Peyer's patch (tissue), 4 donors: ENCODE data around the gene SELENOI.
"Not testable (repeated sequence)": the region's sequence is repeated elsewhere in the genome, so short reads cannot be mapped to it uniquely, and the experiment has no call there.

Experiments used
- CTCF ChIP-seq, 6 experiments: fragments of 450-650 bp in 4 of 6; fragments of 200-600 bp in 2 of 6; sonication (generic) in 1 of 6; IDR thresholded peaks; one replicate each; pipeline ENCODE4 v1.5.1; 2017 to 2019; ENCODE audit warnings: antibody characterized with exemption in 6 of 6, mild to moderate bottlenecking in 3 of 6, moderate library complexity in 1 of 6
- POLR2A ChIP-seq, 2 donors: fragments of 450-650 bp; IDR thresholded peaks; one replicate each; pipeline ENCODE4 v1.5.1; 2017; ENCODE audit warnings: antibody characterized with exemption in 2 of 2, mild to moderate bottlenecking in 2 of 2, moderate library complexity in 2 of 2

GRCh38 chr2:26369664-26370063 lies 23.7 kb downstream of the SELENOI start:
- TF ChIP-seq CTCF, POLR2A (IDR thresholded peaks at IDR 0.05): not testable (repeated sequence)
